ENCODE data around the gene ITGBL1.

- TF ChIP-seq CTCF (conservative IDR thresholded peaks at IDR 0.05; ENCODE audit: low read depth, low read length) (no peak), EZH2 (IDR thresholded peaks at IDR 0.05; ENCODE audit: low read length, unreplicated experiment) (no peak), EZH2phosphoT487 (IDR thresholded peaks at IDR 0.05; ENCODE audit: borderline replicate concordance, low read length) (no peak)
These were observed 44.3 kb upstream of the ITGBL1 start for GRCh38 chr13:101408154-101408553.
